ENCODE data around the gene DHRS11. TPM values are rescaled to one million over a fixed set of nuclear protein-coding genes. Genes with fewer than 3 reads are reported as not detected.
A peak's percentile ranks its signal among the peaks of the same experiment; 100 is the strongest.

Gene DHRS11
- polyA plus RNA-seq, 1 of the 3 experiments (the other 2 are of a cell fraction), result 31.6 TPM

GRCh38 chr17:36600936-36601302 is 9.2 kb downstream of the DHRS11 start:
- H2AFZ ChIP-seq (ENCODE audit: low read depth), result peak overlapping the region; percentile 82
- H3K4me1 ChIP-seq (ENCODE audit: control insufficient read depth in 1 of 2, insufficient read depth in 2 of 2, low read depth in 1 of 2, low read length in 1 of 2), result peaks cover 0 to 21% of the 10 kb centered on the region in 2 experiments; a peak in 2 of 4 replicates
- no peaks in the 10 kb centered on the region for H3K27me3 ChIP-seq (ENCODE audit: insufficient read depth)
- TF ChIP-seq FOXJ3 (CRISPR knock-in tag; IDR thresholded peaks at IDR 0.05) (no peak), TEAD4 (IDR thresholded peaks at IDR 0.05; ENCODE audit: borderline replicate concordance, insufficient read depth) (no peak), RXRA (IDR thresholded peaks at IDR 0.05; ENCODE audit: borderline replicate concordance, low read depth) (no peak), NFIC (IDR thresholded peaks at IDR 0.05; ENCODE audit: borderline replicate concordance) (no peak), CTCF (IDR thresholded peaks at IDR 0.05) (no peak), SMC3 (IDR thresholded peaks at IDR 0.05; ENCODE audit: low read depth, low read length) (no peak), REST (IDR thresholded peaks at IDR 0.05; ENCODE audit: low read depth, low read length) (no peak), FOSL2 (IDR thresholded peaks at IDR 0.05; ENCODE audit: borderline replicate concordance, low read depth) (no peak), RCOR1 (IDR thresholded peaks at IDR 0.05; ENCODE audit: low read length) (no peak), JUND (IDR thresholded peaks at IDR 0.05) (no peak)
- POLR2A ChIA-PET, result interaction anchor here (1.0 to 2.2 kb wide), 3 partner anchors 8 to 55 kb away, joined by 3 to 16 read pairs (median 5); partner anchors contain the start of gene DHRS11
- H3K27ac ChIP-seq (ENCODE audit: low read depth in 2 of 2, low read length in 1 of 2), result peak overlapping the region; percentile 76 to 78
- H3K9me2 ChIP-seq, result no peaks in the 10 kb centered on the region
- DNase-seq, result no peak
- H3K4me2 ChIP-seq, result peak overlapping the region; percentile 94
- H3F3A ChIP-seq (replicated peaks; ENCODE audit: insufficient read depth), result peaks cover 16% of the 10 kb centered on the region
- H3K79me2 ChIP-seq (ENCODE audit: insufficient read depth), result peaks cover 32% of the 10 kb centered on the region; the same call in 1 of the 2 replicates
- H3K36me3 ChIP-seq (replicated peaks in 1 of 2; ENCODE audit: control insufficient read depth in 1 of 2, insufficient read depth in 2 of 2, low read length in 1 of 2), result peaks cover 0 to 11% of the 10 kb centered on the region in 2 experiments
- peak overlapping the region; percentile 84 for H3K9ac ChIP-seq
- no peaks in the 10 kb centered on the region for H3K9me3 ChIP-seq
- CTCF ChIA-PET, result interaction anchor here (0.5 to 4.4 kb wide), 9 partner anchors 8 to 643 kb away, joined by 3 to 86 read pairs (median 8); partner anchors contain the start of genes MYO19 and PIGW
- peaks cover 7% of the 10 kb centered on the region; the same call in 1 of the 2 replicates for H4K20me1 ChIP-seq (ENCODE audit: insufficient read depth)
- 28% methylated on average over 8 of the region's 10 CpGs for WGBS (ENCODE audit: low lambda C conversion rate)
- H3K4me3 ChIP-seq (ENCODE audit: low read depth in 2 of 2, low read length in 1 of 2), result peak overlapping the region; percentile 85 to 90
